Activated gamma-delta T cell treated with Interleukin-2 at 50 U/mL for 16 hours (primary cell): ENCODE measurements around the gene TBX15.

Experiments used
- DNase-seq: peaks from one replicate; pipeline ENCODE4 v3.0.0-alpha.2; 2020

TBX15 gene

GRCh38 chr1:118984722-118985639 lies 3.2 kb downstream of the TBX15 start:
- DNase-seq, result no peak

- no peak for DNase-seq
These were observed 3.9 kb downstream of the TBX15 start for GRCh38 chr1:118984086-118984721.

GRCh38 chr1:118983558-118984041 lies 4.5 kb downstream of the TBX15 start:
- no peak for DNase-seq

GRCh38 chr1:118982821-118983557 lies 5.2 kb downstream of the TBX15 start:
- no peak for DNase-seq

- no peak for DNase-seq
These were observed 5.9 kb downstream of the TBX15 start for GRCh38 chr1:118982266-118982665.

GRCh38 chr1:118981436-118981835 lies 6.7 kb downstream of the TBX15 start:
- no peak for DNase-seq

GRCh38 chr1:118979754-118980575 lies 8.2 kb downstream of the TBX15 start:
- no peak for DNase-seq

GRCh38 chr1:118978914-118979701 lies 9.0 kb downstream of the TBX15 start:
- no peak for DNase-seq

GRCh38 chr1:118977600-118977999 lies 10.5 kb downstream of the TBX15 start:
- DNase-seq, result no peak

GRCh38 chr1:118974661-118975060 lies 13.5 kb downstream of the TBX15 start:
- DNase-seq, result no peak

- DNase-seq, result no peak
These were observed 14.5 kb downstream of the TBX15 start for GRCh38 chr1:118973531-118974137.

GRCh38 chr1:118973032-118973431 lies 15.1 kb downstream of the TBX15 start:
- DNase-seq, result no peak

- no peak for DNase-seq
These were observed 17.7 kb downstream of the TBX15 start for GRCh38 chr1:118970451-118970850.

- DNase-seq, result no peak
These were observed 24.4 kb downstream of the TBX15 start for GRCh38 chr1:118963456-118964430.

GRCh38 chr1:118963138-118963455 lies 25.0 kb downstream of the TBX15 start:
- DNase-seq, result no peak

- DNase-seq, result no peak
These were observed 27.0 kb downstream of the TBX15 start for GRCh38 chr1:118961156-118961555.

GRCh38 chr1:118960567-118961136 lies 27.5 kb downstream of the TBX15 start:
- DNase-seq, result no peak

GRCh38 chr1:118960026-118960561 lies 28.0 kb downstream of the TBX15 start:
- no peak for DNase-seq

- no peak for DNase-seq
These were observed 29.1 kb downstream of the TBX15 start for GRCh38 chr1:118958937-118959631.
